ENCODE results near the gene CLK2.

CLK2 gene

GRCh38 chr1:155273343-155274245 is at the start of gene CLK2:
TSS of gene CLK2 (minus strand) at chr1:155273504. CDS start at chr1:155270977, 2,527 bp downstream.
- peak; percentile 97 for DNase-seq (ENCODE audit: low read depth)

GRCh38 chr1:155322571-155322952 is 49.3 kb upstream of the CLK2 start:
- DNase-seq (ENCODE audit: low read depth): no peak

GRCh38 chr1:155321639-155322503 is 48.6 kb upstream of the CLK2 start:
- no peak for DNase-seq (ENCODE audit: low read depth)

GRCh38 chr1:155320661-155321617 is 47.6 kb upstream of the CLK2 start, which contains the start of gene RUSC1:
TSS of gene RUSC1 (plus strand) at chr1:155320894. CDS start at chr1:155321774, 880 bp downstream.
- DNase-seq (ENCODE audit: low read depth): peak; percentile 70

GRCh38 chr1:155320252-155320651 is 46.9 kb upstream of the CLK2 start:
- DNase-seq (ENCODE audit: low read depth): no peak

- no peak for DNase-seq (ENCODE audit: low read depth)
These were observed 46.2 kb upstream of the CLK2 start for GRCh38 chr1:155319536-155319935.

- no peak for DNase-seq (ENCODE audit: low read depth)
These were observed 44.8 kb upstream of the CLK2 start for GRCh38 chr1:155318082-155318481.

- no peak for DNase-seq (ENCODE audit: low read depth)
These were observed 43.6 kb upstream of the CLK2 start for GRCh38 chr1:155316922-155317321.

GRCh38 chr1:155313261-155313660 is 40.0 kb upstream of the CLK2 start:
- DNase-seq (ENCODE audit: low read depth): no peak

- DNase-seq (ENCODE audit: low read depth): no peak
These were observed 36.2 kb upstream of the CLK2 start for GRCh38 chr1:155309423-155310021.

- peak; percentile 95 for DNase-seq (ENCODE audit: low read depth)
These were observed 35.5 kb upstream of the CLK2 start, which contains the start of gene FDPS for GRCh38 chr1:155308493-155309422. TSS of gene FDPS (plus strand) at chr1:155308866. CDS start at chr1:155309790, 924 bp downstream.

- DNase-seq (ENCODE audit: low read depth): no peak
These were observed 34.0 kb upstream of the CLK2 start for GRCh38 chr1:155307247-155307740.

- no peak for DNase-seq (ENCODE audit: low read depth)
These were observed 32.6 kb upstream of the CLK2 start for GRCh38 chr1:155305881-155306391.

- DNase-seq (ENCODE audit: low read depth): no peak
These were observed 31.3 kb upstream of the CLK2 start for GRCh38 chr1:155304558-155305063.

- DNase-seq (ENCODE audit: low read depth): no peak
These were observed 28.1 kb upstream of the CLK2 start, which contains the start of gene PKLR for GRCh38 chr1:155301342-155301841. TSS of gene PKLR (minus strand) at chr1:155301438. CDS start at chr1:155301395, 43 bp downstream.

- DNase-seq (ENCODE audit: low read depth): no peak
These were observed 27.4 kb upstream of the CLK2 start for GRCh38 chr1:155300553-155301329.

GRCh38 chr1:155300024-155300423 is 26.7 kb upstream of the CLK2 start:
- no peak for DNase-seq (ENCODE audit: low read depth)

- DNase-seq (ENCODE audit: low read depth): no peak
These were observed 24.1 kb upstream of the CLK2 start for GRCh38 chr1:155297384-155297783.

Measured in stimulated activated CD8-positive, alpha-beta memory T cell treated with anti-CD3 and anti-CD28 coated beads, Interleukin-4, amount 100 ng/mL, for 24 hours (primary cell).